ENCODE results near the gene BSN. TPM values are rescaled to one million over a fixed set of nuclear protein-coding genes. Genes with fewer than 3 reads are reported as not detected.

The BSN gene
- total RNA-seq, 1 experiment from 2014 or later: 0.92 TPM

- no peak for TF ChIP-seq CTCF (IDR thresholded peaks at IDR 0.05; ENCODE audit: unreplicated experiment)
- CTCF ChIA-PET: interaction anchor here (1.3 kb wide), 1 partner anchor 126 kb away, joined by 3 read pairs; no protein-coding TSS in a partner anchor
- Mint-ChIP-seq H3K4me1 (ENCODE audit: low read depth, unreplicated experiment) (peaks cover 15% of the 10 kb centered on the region), H3K27me3 (ENCODE audit: unreplicated experiment) (no peaks in the 10 kb centered on the region), H3K27ac (ENCODE audit: unreplicated experiment) (no peak overlapping the region), H3K36me3 (ENCODE audit: insufficient read depth, unreplicated experiment) (peaks cover 9% of the 10 kb centered on the region), H3K4me3 (ENCODE audit: low read depth, unreplicated experiment) (no peak overlapping the region), H3K9me3 (ENCODE audit: low read depth, unreplicated experiment) (no peaks in the 10 kb centered on the region)
- intact Hi-C loops (cut with micrococcal nuclease; ENCODE audit: unreplicated experiment): no loop called here
- DNase-seq: no peak
- no TSS peak for BruUV-seq (replicated peaks)
Observed at GRCh38 chr3:49665822-49666519, 111.7 kb downstream of the BSN start.

GRCh38 chr3:49666592-49666991, 112.3 kb downstream of the BSN start:
- H3K27me3 Mint-ChIP-seq (ENCODE audit: unreplicated experiment): no peaks in the 10 kb centered on the region
- H3K4me3 Mint-ChIP-seq (ENCODE audit: low read depth, unreplicated experiment): no peak overlapping the region
- H3K27ac Mint-ChIP-seq (ENCODE audit: unreplicated experiment): no peak overlapping the region
- CTCF ChIA-PET: interaction anchor here (0.7 kb wide), 1 partner anchor 34 kb away, joined by 8 read pairs; no protein-coding TSS in a partner anchor
- DNase-seq: no peak
- H3K4me1 Mint-ChIP-seq (ENCODE audit: low read depth, unreplicated experiment): peaks cover 21% of the 10 kb centered on the region
- BruUV-seq (replicated peaks): no TSS peak
- H3K36me3 Mint-ChIP-seq (ENCODE audit: insufficient read depth, unreplicated experiment): peaks cover 9% of the 10 kb centered on the region
- TF ChIP-seq CTCF (IDR thresholded peaks at IDR 0.05; ENCODE audit: unreplicated experiment): no peak
- intact Hi-C loops (cut with micrococcal nuclease; ENCODE audit: unreplicated experiment): no loop called here
- no peaks in the 10 kb centered on the region for H3K9me3 Mint-ChIP-seq (ENCODE audit: low read depth, unreplicated experiment)

GRCh38 chr3:49667701-49668413, 113.6 kb downstream of the BSN start:
- Mint-ChIP-seq H3K27me3 (ENCODE audit: unreplicated experiment) (no peaks in the 10 kb centered on the region), H3K9me3 (ENCODE audit: low read depth, unreplicated experiment) (no peaks in the 10 kb centered on the region), H3K4me1 (ENCODE audit: low read depth, unreplicated experiment) (peaks cover 30% of the 10 kb centered on the region), H3K27ac (ENCODE audit: unreplicated experiment) (no peak overlapping the region), H3K4me3 (ENCODE audit: low read depth, unreplicated experiment) (no peak overlapping the region), H3K36me3 (ENCODE audit: insufficient read depth, unreplicated experiment) (peaks cover 4% of the 10 kb centered on the region)
- CTCF ChIA-PET: no interaction called here
- no peak for TF ChIP-seq CTCF (IDR thresholded peaks at IDR 0.05; ENCODE audit: unreplicated experiment)
- intact Hi-C loops (cut with micrococcal nuclease; ENCODE audit: unreplicated experiment): no loop called here
- DNase-seq: no peak
- no TSS peak for BruUV-seq (replicated peaks)

- DNase-seq: no peak
- Mint-ChIP-seq H3K36me3 (ENCODE audit: insufficient read depth, unreplicated experiment) (peaks cover 7% of the 10 kb centered on the region), H3K9me3 (ENCODE audit: low read depth, unreplicated experiment) (no peaks in the 10 kb centered on the region), H3K4me3 (ENCODE audit: low read depth, unreplicated experiment) (no peak overlapping the region), H3K27me3 (ENCODE audit: unreplicated experiment) (no peaks in the 10 kb centered on the region), H3K27ac (ENCODE audit: unreplicated experiment) (no peak overlapping the region), H3K4me1 (ENCODE audit: low read depth, unreplicated experiment) (peaks cover 30% of the 10 kb centered on the region)
- CTCF ChIA-PET: interaction anchor here (1.4 kb wide), 1 partner anchor 128 kb away, joined by 7 read pairs; no protein-coding TSS in a partner anchor
- intact Hi-C loops (cut with micrococcal nuclease; ENCODE audit: unreplicated experiment): no loop called here
- no TSS peak for BruUV-seq (replicated peaks)
- TF ChIP-seq CTCF (IDR thresholded peaks at IDR 0.05; ENCODE audit: unreplicated experiment): no peak
Observed at GRCh38 chr3:49668414-49668797, 114.1 kb downstream of the BSN start.
